Mesodermal cell (in vitro differentiated cells): Measurements from ENCODE around the gene RBFOX2.

Experiments used
- H3K27ac ChIP-seq: 2 replicates; pipeline ENCODE4 v1.7.0; 2013; ENCODE audit warnings: mild to moderate bottlenecking, low read depth, low read length, moderate library complexity; ENCODE audit not compliant: severe bottlenecking
- H3K36me3 ChIP-seq: 2 replicates; pipeline ENCODE4 v1.7.1; 2013; ENCODE audit warnings: mild to moderate bottlenecking, low read length, moderate library complexity; ENCODE audit not compliant: control insufficient read depth, insufficient read depth
- H3K4me1 ChIP-seq: one replicate; pipeline ENCODE4 v1.7.1; 2013; ENCODE audit warnings: mild to moderate bottlenecking, low read length; ENCODE audit not compliant: insufficient read depth, control insufficient read depth, poor library complexity, severe bottlenecking
- H3K4me3 ChIP-seq: 2 replicates; pipeline ENCODE4 v1.7.0; 2013; ENCODE audit warnings: low read length, control low read depth, mild to moderate bottlenecking; ENCODE audit not compliant: insufficient read depth, poor library complexity, severe bottlenecking; ENCODE audit errors: extremely low read depth
- H3K9me3 ChIP-seq: 2 replicates; pipeline ENCODE4 v1.7.1; 2013; ENCODE audit warnings: mild to moderate bottlenecking, low read length, moderate library complexity; ENCODE audit not compliant: control insufficient read depth
- WGBS, 2 experiments: methylation state at CpG; one replicate each; pipeline ENCODE4 v1.1.5; 2013; ENCODE audit warnings: missing lambda C conversion rate in 2 of 2; ENCODE audit not compliant: insufficient coverage in 2 of 2; 5-methylcytosine and 5-hydroxymethylcytosine counted together

The RBFOX2 gene

DNA sequence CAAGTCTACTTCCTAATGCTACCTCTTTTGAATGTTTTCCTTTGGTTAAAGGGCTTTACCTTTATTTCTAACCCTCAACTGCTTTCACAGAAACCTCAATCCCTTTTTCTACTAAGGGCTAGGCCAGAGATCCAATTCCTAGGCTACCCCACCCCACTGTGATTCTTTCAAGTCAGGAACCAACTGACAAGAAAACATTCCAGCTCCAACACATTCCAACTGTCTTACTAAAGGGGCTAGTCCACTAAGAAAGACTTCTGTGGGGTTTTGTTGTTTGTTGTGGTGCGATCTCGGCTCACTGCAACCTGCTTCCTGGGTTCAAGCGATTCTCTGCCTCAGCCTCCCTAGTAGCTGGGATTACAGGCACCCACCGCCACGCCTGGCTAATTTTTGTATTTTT is 159.7 kb downstream of the RBFOX2 start:
- H3K27ac ChIP-seq, result no peak overlapping the region
- peaks cover 9% of the 10 kb centered on the region for H3K4me1 ChIP-seq
- no peaks in the 10 kb centered on the region for H3K9me3 ChIP-seq
- H3K4me3 ChIP-seq, result no peak overlapping the region
- 73 to 100% methylated on average over 2 to 3 of the region's 5 CpGs for WGBS, 2 experiments
- no peaks in the 10 kb centered on the region for H3K36me3 ChIP-seq

DNA sequence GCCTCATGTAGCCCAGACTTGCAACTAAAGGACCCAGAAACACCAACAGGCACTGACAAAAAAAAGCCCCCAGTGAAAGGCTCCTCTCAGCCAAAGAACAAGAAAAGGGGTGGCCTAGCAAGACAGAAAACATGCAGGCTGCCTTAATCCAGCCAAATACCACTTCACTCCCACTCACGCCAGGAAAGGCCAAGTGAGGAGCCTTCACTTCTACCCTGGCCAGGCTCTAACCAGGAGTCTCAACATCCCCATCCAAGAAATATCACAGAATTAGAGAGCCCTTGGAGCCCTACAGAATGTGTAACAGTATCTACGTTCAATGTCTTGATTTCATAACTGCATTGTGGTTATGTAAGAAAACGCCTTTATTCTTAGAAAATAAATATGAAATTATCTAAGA is 162.0 kb downstream of the RBFOX2 start:
- WGBS, 2 experiments, result 80% methylated on average over 1 of the region's 3 CpGs; no CpG with 5 or more reads in 1 of the 2 experiments
- Histone ChIP-seq H3K27ac (peak overlapping the region; percentile 1), H3K9me3 (no peaks in the 10 kb centered on the region)

DNA sequence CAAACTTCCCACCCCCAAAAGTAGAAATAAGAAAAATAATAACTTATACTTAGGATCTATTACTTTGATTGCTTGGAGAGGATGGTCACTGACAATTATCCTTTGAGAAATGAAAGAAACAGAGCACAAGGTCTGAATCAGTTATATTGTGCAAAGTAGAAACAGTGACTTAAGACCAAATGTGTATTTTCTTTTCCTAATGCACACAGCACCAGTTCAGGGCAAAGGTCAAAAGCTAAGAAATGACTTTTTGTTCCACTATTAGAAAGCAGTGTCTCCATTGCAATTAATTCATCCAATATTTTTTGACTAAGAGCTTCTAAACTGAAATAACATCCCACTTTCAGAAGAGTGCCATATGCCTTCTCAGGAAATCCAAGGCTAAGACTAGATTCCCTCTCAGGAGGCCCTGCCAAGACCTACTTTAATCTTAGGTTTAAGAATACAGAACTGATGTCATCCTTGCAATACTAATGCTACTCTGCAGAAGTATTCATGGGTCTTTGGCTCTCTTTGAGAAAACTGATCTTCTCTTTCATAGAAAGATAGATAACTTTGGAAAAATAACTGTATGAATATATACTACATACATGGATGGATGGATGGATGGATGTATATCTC is 164.0 kb downstream of the RBFOX2 start:
- no peaks in the 10 kb centered on the region for H3K9me3 ChIP-seq
- no peak overlapping the region for H3K4me3 ChIP-seq

More for the DNA sequence above, 162.0 kb downstream of the RBFOX2 start:
- no peak overlapping the region for H3K4me3 ChIP-seq
- H3K4me1 ChIP-seq, result peaks cover 14% of the 10 kb centered on the region
- H3K36me3 ChIP-seq, result no peaks in the 10 kb centered on the region

DNA sequence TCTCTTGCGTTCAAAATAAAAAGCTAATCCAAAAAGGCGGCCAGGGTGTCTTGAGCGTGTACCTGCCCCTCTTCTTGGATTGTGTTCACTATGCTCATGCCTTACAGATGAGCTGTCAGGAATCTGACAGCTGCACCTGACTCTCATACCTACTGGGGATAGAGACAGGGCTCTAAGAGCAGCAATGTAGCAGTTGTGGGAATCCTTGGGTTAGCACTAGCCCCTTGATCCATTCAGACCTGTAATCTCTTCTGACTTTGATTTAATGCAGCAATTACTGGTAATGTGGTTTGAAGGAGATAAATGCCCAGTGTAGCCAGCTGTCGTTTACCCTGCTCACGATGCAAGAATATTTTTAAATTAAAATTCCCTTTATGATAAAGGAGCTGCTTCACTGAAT is 165.2 kb downstream of the RBFOX2 start:
- no peaks in the 10 kb centered on the region for H3K9me3 ChIP-seq
- peaks cover 10% of the 10 kb centered on the region for H3K4me1 ChIP-seq
- H3K36me3 ChIP-seq, result no peaks in the 10 kb centered on the region
- no peak overlapping the region for H3K4me3 ChIP-seq
- WGBS, 2 experiments, result 95% methylated on average over 3 to 4 of the region's 5 CpGs
- H3K27ac ChIP-seq, result no peak overlapping the region

More for the DNA sequence above, 164.0 kb downstream of the RBFOX2 start:
- Histone ChIP-seq H3K27ac (no peak overlapping the region), H3K36me3 (no peaks in the 10 kb centered on the region), H3K4me1 (peaks cover 14% of the 10 kb centered on the region)

DNA sequence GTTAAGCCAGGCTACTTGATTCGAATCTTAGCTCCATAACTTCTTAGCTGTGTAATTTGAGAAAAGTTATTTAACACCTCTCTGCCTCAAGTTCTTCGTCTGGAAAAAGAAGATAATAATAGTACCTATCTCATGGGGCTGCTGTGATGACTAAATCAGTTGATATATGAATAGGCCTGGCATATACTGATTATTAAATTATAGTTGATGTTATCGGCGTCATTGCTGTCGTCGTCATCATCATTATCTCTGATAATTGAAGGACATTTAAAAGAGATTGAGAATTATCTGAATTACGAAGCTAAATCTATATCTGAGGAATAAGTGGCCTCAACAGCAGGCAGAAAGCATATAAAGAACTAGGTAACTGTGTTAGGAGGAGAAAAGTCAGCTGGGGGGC is 165.9 kb downstream of the RBFOX2 start:
- WGBS, 2 experiments, result 95 to 100% methylated on average over 4 to 6 of the region's 7 CpGs
- Histone ChIP-seq H3K27ac (no peak overlapping the region), H3K4me1 (peaks cover 10% of the 10 kb centered on the region), H3K36me3 (no peaks in the 10 kb centered on the region), H3K4me3 (no peak overlapping the region), H3K9me3 (no peaks in the 10 kb centered on the region)

DNA sequence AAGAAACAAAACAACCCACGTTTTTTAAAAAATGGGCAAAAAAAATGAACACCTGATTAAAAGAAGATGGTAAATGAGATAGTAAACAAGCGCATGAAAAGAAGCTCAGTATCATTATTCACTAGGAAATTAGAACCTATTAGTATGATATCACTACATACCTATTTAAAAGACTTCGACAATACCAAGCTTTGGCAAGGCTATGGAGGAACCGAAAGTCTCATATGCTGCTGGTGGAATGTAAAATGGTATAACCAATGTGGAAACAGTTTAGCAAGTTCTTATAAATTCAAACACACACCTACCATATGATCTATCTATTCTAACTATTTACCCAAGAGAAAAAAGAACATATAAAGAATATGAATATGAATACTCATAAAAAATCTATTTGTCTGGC is 167.2 kb downstream of the RBFOX2 start:
- no peak overlapping the region for H3K4me3 ChIP-seq
- H3K36me3 ChIP-seq, result no peaks in the 10 kb centered on the region
- no peaks in the 10 kb centered on the region for H3K9me3 ChIP-seq
- peaks cover 6% of the 10 kb centered on the region for H3K4me1 ChIP-seq
- H3K27ac ChIP-seq, result no peak overlapping the region
- WGBS, 2 experiments, result no CpG with 5 or more reads among the region's 4 CpGs

DNA sequence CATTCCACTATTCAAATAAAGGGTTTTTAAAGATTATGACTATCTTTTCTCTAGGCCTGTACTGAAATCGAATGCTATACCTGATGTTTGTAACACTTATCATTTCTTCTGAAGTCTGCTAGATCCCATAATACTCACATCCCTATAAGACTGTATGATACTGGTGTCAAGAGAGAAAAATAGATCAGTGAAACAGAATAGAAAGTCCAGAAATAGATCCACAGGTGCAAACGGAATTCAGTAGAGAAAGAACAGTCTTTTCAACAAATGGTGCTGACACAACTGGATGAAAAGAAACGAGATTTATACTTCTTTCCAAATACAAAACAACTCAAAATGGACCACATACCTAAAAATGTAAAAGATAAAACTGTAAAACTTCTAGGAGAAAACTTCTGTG is 167.8 kb downstream of the RBFOX2 start:
- Histone ChIP-seq H3K27ac (no peak overlapping the region), H3K9me3 (no peaks in the 10 kb centered on the region), H3K4me1 (peaks cover 5% of the 10 kb centered on the region), H3K36me3 (no peaks in the 10 kb centered on the region), H3K4me3 (no peak overlapping the region)
- 86 to 90% methylated on average over 1 to 2 of the region's 3 CpGs for WGBS, 2 experiments

DNA sequence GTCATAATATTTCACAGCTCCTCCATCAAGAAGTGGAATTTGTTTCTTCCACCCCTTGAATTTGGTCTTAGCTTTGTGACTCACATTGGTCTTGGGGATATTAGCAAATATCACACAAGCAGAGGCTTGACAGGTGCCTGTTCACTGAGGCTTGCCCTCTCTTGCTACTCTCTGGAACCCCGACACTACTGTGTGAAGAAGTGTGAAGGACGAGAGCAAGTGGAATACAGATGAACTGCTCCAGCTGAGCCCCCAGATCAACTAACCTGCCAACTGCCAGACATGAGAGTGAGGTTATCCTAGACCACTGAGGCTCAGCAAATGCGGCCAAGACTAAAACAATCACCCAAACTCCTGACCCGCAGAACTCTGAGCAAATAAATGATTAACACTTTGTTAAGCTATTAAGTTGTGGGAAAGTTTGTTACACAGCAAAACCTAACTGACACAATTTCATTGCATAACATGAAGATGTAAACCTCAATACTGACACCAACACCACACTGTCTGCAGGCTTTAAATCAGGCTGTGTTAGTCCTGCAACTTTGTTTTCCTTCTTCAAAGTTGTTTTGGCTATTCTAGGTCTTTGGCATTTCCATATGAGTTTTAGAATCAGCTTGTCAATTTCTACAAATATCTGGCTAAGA is 168.4 kb downstream of the RBFOX2 start:
- no peak overlapping the region for H3K4me3 ChIP-seq
- 90% methylated on average over 2 of the region's 4 CpGs; no CpG with 5 or more reads in 1 of the 2 experiments for WGBS, 2 experiments

DNA sequence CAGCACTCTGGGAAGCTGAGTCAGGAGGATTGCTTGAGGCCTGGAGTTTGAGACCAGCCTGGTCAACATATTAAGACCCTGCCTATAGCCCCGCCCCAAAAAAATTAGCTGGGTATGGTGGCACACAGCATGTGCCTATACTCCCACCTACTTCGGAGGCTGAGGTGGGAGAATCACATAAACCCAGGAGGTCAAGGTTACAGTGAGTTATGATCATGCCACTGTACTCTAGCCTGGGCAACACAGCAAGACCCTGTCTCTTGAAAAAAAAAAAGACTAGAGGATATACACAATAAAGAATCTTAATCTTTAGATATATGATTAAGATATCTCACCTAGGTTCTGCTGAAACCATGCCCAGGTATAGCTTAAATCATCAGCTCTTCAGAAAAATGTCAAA is 174.3 kb downstream of the RBFOX2 start:
- WGBS, 2 experiments, result 93 to 100% methylated on average over 2 of the region's 2 CpGs
- no peaks in the 10 kb centered on the region for H3K36me3 ChIP-seq
- no peaks in the 10 kb centered on the region for H3K9me3 ChIP-seq

More for the DNA sequence above, 168.4 kb downstream of the RBFOX2 start:
- H3K36me3 ChIP-seq, result no peaks in the 10 kb centered on the region
- H3K4me1 ChIP-seq, result peaks cover 5% of the 10 kb centered on the region
- no peak overlapping the region for H3K27ac ChIP-seq
- no peaks in the 10 kb centered on the region for H3K9me3 ChIP-seq

DNA sequence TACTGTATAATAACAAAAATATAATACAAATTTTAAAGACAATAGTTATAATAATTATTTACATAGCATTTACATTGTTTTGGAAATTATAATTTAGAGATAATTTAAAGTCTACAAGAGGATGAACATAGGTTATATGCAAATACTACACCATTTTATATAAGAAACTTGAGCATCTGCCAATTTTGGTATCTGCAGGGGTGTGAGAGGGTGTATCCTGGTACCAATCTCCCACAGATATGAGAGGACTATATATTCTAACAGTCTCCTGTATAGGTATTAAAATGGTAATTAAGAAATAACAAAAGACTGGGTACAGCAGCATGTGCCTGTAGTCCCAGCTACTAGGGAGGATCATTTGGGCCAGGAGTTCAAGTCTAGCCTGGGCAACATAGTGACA is 176.5 kb downstream of the RBFOX2 start:
- H3K4me3 ChIP-seq, result no peak overlapping the region
- H3K4me1 ChIP-seq, result no peaks in the 10 kb centered on the region
- H3K36me3 ChIP-seq, result no peaks in the 10 kb centered on the region
- no peaks in the 10 kb centered on the region for H3K9me3 ChIP-seq
- no peak overlapping the region for H3K27ac ChIP-seq

More for the DNA sequence above, 174.3 kb downstream of the RBFOX2 start:
- no peaks in the 10 kb centered on the region for H3K4me1 ChIP-seq
- H3K27ac ChIP-seq, result no peak overlapping the region
- no peak overlapping the region for H3K4me3 ChIP-seq

DNA sequence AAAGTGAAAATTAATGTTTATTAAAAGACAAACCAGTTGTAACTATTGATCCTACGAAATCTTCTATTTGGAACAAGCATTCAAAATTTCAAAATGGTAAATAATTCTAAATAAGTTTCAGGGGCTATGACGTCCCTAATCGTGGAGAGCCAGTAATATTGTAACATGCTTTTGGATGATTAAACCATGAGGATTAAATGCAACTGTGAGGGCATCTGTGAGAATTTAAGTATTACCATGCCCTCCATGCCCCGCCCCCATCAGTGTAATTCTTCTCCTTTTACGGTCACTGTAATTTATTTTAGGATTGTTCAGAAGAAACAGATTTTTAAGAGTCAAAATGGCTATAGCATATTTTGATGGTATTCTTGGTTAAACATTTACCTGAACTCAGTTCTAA is 177.8 kb downstream of the RBFOX2 start:
- H3K9me3 ChIP-seq, result no peaks in the 10 kb centered on the region
- H3K36me3 ChIP-seq, result no peaks in the 10 kb centered on the region
- no peaks in the 10 kb centered on the region for H3K4me1 ChIP-seq
- no peak overlapping the region for H3K27ac ChIP-seq
- no CpG with 5 or more reads among the region's 5 CpGs for WGBS, 2 experiments
- H3K4me3 ChIP-seq, result no peak overlapping the region
